Activated naive CD8-positive, alpha-beta T cell treated with anti-CD3 and anti-CD28 coated beads, Interleukin-2, amount 50 U/mL, for 16 hours (primary cell): ENCODE data around the gene ZNF76.

Experiments
- DNase-seq: peaks from one replicate; pipeline ENCODE4 v3.0.0-alpha.2; 2020; ENCODE audit warnings: low read depth, low spot score

Gene ZNF76

DNA sequence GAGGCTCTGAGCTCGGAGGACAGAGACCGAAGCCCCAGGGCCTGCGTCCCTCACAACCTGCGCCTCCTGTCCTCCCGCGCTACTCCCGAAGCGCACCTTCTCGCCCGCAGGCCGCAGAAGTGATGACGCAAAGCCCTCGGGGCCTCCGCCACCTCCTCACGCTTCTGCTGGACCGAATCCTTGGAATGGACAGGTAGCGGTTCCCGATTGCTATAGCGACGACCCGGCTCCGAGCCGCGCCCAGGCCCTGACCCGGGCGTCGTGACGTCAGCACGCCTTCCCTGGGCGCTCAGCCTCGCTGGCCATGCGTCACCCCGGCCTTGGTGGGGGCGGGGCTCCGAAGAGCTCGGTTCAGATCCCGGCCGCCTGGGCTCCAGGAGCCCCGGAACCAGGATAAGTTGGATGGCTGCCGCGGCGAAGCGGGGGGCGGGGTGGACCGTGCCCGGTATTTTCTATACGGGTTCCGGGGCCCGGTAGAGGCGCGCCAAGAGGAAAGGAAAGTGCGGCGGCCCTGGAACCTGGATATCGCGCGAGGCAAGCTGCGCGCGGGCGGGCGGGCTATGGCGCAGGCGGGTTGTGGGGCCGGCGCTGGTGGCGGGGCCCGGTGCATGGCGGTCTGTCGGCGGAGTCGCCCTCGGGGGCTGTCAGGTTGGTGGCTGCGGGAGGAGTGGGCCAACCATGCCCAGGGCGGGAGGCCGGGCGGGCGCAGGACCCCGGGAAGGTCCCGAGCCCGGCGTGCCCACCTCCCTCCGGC is at the start of gene ZNF76:
ZNF76 (plus strand) TSS at position 542 of the 754 bp plus-strand sequence. CDS start 21,417 bp downstream, outside the sequence.
- peak; percentile 76 for DNase-seq

DNA sequence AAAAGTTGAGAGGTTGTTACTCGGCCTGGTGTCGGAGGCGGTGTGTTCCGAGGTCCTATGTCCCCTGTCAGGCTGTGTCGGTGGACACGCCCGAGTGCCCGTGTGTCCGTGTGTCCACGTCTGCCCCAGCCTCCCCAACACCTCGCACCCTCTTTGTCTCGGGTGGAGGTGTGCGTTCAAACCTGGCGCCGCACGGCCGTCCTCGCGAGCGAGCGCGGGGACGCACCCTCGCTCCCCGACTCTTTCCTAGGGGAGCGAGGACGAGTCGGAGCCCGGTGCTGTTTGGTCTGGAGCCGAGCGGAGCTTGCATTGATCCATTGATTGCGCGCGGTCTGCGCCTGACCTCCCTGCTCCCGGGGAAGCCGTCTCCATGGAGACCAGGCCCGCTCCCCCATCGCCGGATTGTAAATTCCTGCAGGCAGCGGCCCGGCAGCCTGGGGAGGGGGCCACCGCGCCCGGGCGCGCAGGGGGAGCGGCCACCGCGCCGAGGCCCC is 46.2 kb upstream of the ZNF76 start:
- DNase-seq: no peak

DNA sequence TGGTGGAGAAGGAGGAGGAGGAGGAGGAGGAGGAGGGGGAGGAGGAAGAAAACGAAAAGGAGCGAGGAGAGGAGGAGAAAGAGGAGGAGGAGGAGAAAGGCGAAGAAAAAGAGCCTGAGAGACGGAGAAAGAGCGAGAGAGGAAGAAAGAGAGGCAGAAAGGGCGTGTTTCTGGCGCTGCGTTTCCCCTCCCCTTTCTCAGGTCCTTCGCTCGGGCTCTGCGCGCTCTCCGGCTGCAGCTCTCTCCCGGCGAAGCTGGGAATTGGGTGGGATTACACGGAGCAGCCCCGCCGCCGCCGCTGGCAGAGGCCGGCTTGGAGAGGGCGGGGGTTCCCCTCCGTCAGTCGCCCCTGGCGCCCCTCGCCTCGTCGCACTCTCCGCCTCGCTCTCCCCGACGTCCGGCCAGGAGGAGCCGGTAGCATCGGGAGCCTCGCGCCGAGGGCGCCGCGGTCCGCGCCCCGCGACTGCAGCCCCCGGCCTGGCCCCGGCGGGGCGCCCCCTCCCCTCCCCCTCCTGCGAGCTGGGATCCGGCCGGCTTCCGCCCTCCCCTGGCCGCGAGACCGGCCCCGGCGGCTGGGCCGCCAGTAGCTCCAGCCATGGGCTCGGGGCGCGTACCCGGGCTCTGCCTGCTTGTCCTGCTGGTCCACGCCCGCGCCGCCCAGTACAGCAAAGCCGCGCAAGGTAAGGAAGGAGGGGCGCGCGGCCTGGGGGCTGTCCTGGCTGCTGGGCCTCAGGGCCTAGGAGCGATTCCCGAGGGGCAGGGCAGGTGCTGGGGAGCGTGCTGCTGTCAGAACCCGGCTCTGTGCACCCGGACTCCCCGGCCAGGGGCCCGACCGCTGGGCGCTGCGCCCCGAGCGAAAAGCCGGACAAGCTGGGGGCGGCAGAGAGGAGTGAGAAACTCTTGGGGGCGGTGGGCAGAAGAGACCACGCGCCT is 45.4 kb upstream of the ZNF76 start, which contains the start of gene SCUBE3:
SCUBE3 (plus strand) TSS at position 133 of the 933 bp plus-strand sequence; CDS start at position 596, 463 bp downstream.
- DNase-seq: no peak

DNA sequence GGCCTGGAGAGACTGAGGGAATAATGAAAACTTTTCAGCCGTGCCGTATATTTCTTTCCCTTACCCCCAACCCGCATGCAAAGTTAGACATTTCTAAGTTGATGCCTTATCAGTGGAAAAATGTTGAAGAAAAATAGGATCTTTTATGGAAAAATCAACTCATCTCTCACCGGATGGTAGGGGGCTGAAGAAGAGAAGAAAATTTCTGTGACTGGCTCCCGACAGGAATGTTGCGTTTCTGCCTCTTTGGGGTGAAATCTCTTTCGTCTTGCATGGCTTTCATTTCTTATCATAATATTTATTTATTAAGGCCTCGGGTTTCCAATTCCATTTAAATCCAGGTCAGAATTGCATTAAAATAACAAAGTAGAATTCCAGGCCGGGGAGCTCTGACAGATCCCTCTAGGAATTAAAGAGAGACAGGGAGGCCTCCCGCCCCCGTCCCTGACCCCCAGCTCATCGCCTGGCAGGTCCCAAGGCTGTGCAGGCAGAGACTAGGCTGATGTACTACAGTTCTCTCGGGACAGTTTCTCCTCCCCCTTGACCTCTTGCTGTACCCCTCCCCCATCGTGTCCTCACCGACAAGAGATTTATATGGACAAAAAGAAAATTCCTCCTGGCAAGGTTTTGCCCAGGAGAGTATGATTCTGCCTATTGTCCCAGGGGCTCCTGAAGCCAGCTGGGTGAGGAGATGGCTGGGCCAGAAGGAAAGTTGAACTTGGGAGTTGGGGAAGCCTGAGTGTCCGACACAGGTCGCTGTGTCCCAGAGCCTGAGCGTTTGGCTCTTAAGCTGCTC is 44.5 kb upstream of the ZNF76 start:
- no peak for DNase-seq

DNA sequence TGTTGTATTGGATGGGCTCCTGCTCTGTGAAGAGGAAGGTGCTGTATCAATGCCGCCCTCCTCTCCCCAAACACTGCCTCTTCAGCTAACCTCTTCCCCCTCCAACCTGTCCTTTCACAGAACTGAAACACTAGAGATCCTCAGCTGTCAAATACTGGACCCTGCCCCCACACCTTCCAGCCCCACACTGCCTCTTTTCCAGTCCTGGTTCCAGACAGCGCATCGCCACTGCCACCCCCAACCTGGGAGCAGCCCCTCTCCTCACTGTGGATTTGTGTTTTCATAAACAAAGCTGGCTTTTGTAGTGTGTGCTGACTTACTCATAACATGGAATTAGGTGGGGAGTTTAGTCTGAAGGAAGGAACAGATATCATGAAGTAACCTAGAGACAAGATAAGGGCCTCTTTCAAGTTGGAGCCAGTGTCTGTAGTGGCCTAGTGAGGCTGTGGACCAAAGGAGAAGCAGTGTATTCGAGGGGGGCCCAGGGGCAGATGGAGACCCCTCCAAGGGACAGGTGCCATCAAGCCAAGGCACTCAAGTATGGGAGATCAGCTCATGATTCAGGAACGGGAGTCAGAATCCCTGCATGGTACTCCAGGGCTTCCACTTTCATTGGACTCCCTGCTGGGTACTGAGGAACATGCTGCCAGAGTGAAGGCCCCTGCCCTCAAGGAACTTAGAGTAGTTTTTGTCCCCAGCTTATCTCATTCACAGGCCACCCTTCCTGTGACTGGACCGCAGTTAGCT is 43.7 kb upstream of the ZNF76 start:
- DNase-seq: no peak

DNA sequence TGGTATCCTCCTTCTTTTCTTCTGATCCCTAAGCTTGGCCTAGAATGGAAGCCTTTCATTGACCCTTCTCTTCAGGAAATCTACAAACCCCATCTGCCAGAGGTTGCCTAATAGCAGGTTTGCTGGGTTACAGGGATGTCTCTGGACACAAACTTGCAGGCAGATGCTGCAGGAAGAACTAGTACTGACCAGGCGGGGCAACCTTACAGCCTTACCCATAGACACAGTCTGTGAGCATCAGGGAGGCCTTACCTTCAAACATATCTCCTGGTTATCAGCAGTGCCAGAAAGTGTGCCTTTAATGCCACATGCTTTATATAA is 43.2 kb upstream of the ZNF76 start:
- DNase-seq: no peak

DNA sequence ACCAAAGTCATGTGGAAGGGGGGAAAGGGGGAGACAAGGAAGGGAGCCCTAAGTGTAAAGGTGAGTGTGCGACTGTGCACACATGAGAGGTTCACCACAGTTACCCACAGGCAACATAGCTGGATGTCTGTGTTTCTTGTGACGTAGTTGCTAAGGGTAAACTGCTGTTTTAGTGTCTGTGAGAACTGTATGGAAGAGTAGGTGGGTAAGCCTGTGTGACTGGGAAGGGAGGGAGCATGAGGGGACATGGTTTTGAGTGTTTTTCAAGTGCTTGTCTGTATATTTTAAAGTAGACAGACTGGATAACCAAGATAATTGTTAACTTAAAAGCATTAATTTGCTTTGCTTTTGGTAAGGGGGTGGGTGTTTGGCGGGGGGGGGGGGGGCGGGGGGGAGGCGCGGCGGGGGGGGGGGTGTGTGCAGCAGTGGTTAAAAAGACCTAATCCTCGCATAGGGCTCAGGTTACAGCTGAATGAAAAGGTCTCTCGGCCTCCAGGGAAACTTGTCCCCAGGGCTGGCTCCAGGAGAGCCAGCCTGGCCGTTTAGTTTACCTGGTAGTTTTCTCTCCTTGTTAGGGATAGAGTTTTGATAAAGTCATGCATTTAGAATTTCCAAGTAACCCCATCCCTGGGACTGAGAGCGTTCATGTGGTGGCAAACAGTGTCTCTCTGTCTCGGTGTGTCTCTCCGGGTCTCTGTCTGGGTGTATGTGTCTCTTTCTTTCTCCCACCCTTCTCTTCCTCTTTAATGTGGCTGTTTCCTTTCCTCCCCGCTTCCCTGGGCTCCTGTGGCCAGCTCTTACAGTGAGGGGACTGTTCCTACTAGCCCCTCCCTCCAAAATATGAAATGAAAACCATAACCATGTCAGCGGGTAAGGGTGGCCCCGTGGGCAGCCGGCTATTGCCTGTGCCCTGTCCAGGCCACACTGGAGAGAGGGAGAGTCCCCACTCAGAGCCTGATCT is 42.4 kb upstream of the ZNF76 start:
- no peak for DNase-seq

DNA sequence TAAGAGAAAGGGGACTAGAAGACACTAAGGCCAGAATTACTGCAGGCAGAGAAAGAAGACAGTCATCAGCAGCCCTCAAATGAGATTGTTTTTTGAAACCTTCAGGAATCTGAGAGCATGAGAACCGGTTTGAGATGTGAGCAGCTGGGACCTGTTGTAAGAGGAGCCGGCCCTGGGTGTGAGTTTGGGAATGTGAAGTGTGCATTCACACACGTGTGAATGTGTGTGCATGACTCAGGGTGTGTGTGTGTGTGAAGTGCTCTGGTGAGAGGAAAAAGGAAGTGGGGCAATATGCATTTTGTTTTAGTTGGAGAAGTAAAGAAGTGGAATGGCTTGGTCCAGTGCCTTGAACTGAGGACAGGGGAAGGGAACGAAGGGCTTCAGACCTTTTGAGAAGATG is 41.5 kb upstream of the ZNF76 start:
- DNase-seq: no peak

DNA sequence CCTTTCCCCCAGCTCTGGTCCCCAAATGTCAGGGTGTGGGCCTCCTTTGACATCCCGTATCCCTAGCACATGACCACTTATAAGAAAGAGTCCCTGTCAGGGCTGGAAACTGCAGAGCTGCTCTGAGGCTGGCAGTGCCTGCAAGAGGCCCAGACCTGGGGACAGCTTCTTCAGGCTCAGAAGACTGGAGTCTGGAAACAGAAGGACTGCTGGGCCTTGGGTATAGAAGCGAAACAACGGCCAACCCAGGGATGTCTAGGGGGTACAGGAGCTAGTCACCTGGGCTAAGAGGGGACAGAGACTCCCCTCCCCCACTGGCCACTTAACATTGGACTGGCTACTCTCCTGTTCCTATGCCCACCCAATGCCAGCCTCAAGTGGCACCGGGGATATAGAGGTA is 41.1 kb upstream of the ZNF76 start:
- no peak for DNase-seq

DNA sequence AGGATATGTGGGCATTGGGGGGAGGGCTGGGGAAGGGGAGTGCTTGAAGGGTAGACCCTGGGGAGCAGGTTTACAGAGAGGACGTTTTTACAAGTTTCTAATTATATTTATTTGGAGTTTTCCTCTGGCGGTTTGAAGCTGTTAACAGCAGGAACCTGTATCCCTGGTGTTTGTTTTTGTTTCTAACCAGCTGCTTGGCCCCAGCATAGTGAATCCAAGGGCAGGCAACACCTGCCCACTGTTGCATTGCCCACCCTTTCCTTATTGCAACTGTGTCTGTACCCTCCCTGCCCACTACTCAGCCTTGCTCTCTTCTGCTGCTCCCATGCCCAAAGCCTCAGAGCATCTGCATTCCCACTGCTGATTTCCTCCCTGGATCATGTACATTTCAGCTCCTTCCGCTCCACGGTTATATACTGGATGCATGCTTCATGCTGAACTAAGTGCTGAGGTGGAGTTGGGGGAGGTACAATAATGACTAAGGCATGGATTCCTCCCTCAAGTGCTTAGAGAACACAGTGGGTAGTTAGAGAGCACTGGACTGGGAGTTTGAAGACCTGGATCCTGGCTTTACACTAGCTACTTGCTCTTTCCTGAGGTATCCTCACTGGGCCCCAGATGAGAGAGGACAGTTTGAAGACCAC is 39.7 kb upstream of the ZNF76 start:
- DNase-seq: no peak

DNA sequence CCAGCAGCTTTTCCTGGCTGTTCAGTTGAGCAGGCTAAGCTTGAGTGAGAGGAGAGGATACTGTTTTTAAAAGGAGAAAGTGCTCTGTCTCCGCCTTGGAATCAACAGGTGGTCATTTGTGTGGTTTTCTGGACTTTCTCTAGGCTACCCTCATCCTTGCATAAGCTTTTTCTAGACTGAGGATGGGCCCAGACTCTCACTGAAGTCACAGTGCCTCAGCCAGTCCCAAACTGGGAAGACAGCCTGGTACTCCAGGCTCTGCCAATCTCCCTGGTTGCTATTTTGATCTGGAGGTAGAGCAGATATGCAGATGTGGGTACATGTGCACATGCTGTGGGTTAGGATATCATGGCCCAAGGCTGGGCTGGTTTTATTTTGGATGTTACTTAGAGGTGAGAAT is 38.8 kb upstream of the ZNF76 start:
- no peak for DNase-seq

DNA sequence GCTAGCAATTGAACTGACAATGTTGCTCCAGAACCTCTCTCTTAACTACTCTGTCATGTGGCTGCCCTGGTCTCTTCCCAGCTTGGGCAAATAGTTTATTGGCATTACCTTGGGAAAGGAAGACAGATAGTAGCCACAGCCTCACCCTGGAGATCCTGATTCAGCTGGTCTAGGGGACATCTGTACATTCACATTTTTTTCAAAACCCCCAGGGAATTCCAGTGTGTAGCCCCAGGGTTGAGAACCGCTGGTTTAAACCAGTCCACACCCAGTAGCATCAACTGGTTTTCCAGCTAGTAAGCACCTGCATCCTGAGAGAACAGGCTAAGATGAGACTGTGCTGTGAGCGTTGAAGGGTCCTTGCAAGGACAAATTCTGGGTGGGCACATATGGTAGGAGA is 36.1 kb upstream of the ZNF76 start:
- no peak for DNase-seq

DNA sequence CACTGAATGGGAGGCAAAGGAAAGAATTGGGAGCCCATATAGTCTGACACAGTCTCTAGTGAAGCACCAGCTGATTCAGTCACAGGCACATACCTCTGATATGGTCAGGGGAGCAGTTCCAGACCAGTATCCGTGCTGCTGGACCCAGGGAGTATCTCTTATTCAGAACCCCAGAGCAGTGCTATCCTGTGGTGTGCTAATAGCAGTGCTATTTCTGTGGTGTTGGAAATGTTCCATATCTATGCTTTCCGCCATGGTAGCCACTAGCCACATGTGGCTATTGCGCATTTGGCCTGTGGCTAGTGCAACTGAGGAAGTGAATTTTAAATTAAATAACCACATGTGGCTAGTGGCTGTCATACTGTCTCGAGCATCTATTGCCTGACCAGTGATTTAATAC is 34.8 kb upstream of the ZNF76 start:
- DNase-seq: no peak

DNA sequence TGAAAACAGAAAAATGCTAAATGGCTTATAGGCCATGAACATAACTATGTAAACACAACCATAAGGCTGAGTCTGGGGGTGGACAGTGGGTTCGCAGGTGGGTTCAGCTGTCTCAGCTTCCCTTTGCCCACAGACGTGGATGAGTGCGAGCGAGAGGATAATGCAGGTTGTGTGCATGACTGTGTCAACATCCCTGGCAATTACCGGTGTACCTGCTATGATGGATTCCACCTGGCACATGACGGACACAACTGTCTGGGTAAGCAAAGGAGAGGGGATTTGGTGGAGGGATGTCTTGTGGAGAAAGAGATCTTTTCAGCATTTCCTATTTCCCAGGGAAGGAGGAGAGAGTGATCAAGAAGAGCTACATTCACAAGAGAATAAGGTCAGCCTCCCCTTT is 31.1 kb upstream of the ZNF76 start:
- no peak for DNase-seq

DNA sequence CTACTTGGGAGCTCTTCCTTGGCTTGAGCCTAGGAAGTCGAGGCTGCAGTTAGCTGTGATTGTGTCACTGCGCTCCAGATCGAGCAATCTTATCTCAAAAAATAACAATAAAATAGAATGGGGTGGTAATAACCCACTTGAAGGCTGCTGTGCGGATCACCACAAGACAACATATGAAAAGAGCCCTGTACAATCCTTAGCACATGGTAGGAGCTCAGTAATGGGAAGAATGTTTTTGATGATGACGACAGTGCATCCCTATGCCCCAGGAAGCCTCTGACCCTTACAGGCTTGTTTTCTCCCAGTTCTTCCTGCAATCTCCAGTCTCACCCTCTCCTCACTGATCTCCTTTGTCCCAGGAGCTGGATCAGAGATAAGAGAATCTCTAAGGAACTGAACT is 30.2 kb upstream of the ZNF76 start:
- no peak for DNase-seq

DNA sequence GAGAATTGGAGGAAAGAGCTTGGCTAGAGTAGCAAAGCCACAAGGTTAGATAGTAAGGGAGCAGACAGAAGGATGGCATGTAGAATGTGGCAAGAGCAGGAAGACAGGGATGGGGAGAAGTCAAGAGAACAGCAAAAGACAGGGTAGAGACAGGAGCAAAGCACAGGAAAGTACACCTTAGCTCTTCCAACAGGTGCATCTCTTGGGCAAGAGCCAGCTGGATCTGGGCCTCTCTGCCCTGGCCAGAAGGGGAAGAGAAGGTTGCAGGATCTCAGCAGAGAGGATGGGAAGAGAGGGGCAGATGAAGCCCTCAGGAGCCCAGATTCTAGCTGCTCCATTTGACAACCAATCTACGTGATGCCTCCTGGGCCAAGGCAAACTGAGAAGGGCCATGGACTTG is 29.0 kb upstream of the ZNF76 start:
- no peak for DNase-seq

DNA sequence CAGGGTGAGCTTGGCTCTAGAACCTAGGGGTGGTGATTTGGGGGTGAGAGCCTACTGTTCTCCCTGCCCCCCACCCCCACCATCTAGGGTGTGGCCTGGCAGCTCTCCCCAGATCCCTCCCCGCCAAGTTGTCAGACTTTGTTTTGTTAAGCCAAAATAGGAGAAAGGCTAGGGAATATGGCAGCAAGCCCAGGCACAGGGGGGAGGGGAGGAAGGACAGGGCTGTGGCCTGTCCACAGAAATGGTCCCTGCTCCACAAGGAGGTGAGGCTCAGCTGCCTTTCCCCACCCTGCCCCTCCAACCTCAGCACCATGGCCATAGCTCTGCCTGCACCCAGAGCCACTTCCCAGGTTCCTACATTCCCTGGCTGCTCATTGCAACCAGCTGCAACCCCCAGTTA is 28.6 kb upstream of the ZNF76 start:
- DNase-seq: no peak

DNA sequence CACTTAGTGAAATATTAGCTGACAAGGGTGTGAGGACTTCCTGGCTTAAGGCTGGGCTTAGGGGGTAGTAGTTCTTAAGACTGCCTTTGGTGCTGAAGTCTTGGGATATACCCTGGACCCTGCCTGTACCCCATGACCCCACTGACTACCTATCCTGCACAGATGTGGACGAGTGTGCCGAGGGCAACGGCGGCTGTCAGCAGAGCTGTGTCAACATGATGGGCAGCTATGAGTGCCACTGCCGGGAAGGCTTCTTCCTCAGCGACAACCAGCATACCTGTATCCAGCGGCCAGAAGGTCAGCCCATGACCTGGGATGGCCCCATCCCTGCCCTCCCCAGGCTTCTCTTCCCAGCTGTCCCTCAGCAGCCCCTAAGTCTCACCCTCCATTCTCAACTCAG is 28.0 kb upstream of the ZNF76 start:
- DNase-seq: no peak

DNA sequence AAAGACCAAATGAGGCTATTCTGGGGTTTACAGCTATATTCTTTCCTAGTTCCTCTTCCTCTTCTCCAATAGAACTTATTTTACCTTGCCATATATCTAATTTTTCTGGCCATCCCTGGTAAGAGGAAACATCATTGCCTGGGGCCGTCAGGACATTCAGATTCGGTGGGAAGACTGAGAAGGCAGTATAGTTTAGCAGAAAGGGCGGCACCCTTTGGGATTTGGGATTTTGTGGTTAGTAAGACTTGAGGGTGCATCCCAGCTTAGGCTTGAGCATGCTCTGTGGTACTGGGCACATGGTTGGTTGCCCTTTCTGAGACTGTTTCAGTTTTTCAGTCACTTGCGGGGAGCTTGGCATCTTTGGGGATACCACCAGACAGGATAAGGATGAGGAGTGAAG is 24.6 kb upstream of the ZNF76 start:
- DNase-seq: no peak

DNA sequence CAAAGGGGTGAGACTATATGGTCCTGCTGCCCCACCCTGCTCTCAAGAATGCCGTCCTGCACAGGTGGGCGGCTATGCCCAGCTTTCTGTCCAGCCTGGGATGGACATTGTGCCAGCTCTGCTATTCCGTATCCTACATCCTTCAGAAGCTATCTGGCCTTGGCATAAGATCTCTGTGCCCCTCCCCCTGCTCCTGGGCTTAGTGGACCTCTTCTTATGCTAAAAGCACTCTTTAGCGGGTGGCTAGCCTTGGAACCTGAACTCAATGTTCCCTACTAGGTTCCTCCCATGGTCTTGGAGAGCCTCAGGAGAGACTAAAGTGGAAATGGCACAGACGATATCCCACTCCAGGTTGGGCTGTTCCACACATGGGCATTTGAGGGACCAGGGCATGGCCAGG is 23.3 kb upstream of the ZNF76 start:
- no peak for DNase-seq
